Ecto neural progenitor cell (in vitro differentiated cells): ENCODE data around the gene ZNF492.
"Not testable (repeated sequence)": the region's sequence is repeated elsewhere in the genome, so short reads cannot be mapped to it uniquely, and the experiment has no call there.

ENCODE experiments used
- DNase-seq: peaks from one replicate; pipeline ENCODE4 v3.0.0-alpha.2; 2018; ENCODE audit warnings: low spot score

ZNF492 gene

GRCh38 chr19:22617614-22618320, 16.4 kb upstream of the ZNF492 start:
- no peak for DNase-seq

- no peak for DNase-seq
These were observed 14.8 kb upstream of the ZNF492 start for GRCh38 chr19:22619371-22619770.

DNA sequence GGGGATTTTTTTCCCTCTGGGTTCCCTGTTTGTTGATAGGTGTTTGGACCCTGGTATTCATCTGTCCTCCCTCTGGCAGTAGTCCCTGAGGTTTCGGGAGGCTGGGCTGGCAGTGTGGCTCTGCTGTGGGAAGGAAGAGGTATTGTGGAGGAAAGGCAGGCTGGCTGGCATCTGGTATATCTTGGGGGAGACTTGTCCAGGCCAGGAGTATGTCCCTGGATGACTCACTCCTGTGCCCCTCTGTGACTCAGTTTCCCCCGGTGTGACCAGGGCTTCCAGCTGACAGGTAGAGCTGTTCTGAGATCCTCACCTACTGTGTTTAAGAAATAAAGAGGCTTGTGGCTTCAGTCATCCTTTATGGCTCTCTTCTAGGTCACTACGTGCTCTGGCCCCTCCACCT, 14.2 kb upstream of the ZNF492 start:
- no peak for DNase-seq

GRCh38 chr19:22620401-22620800, 13.7 kb upstream of the ZNF492 start:
- DNase-seq = no peak

DNA sequence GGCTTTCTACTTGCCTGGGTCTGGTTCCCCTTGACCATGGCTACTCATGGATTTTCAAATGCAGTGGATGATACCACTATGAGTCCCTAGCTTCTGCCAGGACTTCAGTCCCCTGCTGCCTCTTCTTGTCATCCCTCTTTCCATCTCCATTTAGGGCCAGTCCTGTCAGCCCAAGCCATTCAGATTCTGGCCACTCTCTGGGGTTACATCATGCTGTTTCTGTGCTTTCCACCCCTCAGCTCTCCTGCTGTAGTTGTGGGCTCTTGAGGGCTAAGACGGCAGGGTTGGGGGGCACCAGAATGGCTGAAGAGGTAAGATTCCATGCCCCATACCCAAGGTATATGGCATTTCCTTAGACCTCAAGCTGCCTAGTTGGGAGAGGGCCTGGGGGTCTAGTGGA, 13.2 kb upstream of the ZNF492 start:
- DNase-seq = no peak

GRCh38 chr19:22622020-22622419, 12.1 kb upstream of the ZNF492 start:
- no peak for DNase-seq

GRCh38 chr19:22622901-22623840, 11.0 kb upstream of the ZNF492 start:
- no peak for DNase-seq

GRCh38 chr19:22623841-22624221, 10.3 kb upstream of the ZNF492 start:
- DNase-seq = no peak

DNA sequence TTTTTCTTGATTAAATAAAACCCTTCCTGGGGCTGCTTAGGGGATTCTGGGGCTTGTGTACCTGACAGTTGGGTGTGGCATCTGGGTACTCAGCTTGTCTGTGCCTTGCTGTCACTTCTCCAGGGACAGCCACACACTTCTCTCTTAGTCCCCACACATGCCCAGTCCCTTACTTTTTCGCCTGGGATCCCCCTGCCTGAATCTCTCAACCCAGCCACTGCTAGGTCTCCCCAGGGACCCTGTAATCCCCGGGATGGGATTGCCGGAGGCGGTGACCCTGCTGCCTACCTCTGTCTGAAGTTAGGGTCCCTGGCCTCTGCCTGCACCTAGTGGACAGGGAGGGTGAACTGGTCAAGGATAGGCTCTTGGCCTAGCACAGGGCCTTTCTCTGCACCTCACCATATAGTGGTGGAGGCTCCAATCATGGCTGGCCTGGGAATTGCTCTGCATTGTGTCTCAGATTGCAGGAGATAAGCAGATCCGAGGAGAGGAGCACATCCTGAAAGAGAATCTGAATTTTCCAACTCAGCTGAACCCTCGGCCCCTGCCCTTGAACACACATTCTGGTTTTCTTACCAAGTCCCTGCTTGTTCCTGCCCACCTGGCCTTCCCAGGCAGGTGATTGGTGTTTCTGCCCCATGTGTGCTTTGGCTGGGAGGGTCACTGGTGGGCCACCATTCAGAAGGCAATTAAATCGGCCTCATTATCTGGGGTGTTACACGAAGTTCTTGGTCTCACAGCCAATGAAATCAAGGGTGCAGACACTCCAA, 8.7 kb upstream of the ZNF492 start:
- DNase-seq = no peak

- DNase-seq = no peak
These were observed 6.6 kb upstream of the ZNF492 start for GRCh38 chr19:22627526-22627925.

GRCh38 chr19:22628401-22628800, 5.7 kb upstream of the ZNF492 start:
- DNase-seq = no peak

DNA sequence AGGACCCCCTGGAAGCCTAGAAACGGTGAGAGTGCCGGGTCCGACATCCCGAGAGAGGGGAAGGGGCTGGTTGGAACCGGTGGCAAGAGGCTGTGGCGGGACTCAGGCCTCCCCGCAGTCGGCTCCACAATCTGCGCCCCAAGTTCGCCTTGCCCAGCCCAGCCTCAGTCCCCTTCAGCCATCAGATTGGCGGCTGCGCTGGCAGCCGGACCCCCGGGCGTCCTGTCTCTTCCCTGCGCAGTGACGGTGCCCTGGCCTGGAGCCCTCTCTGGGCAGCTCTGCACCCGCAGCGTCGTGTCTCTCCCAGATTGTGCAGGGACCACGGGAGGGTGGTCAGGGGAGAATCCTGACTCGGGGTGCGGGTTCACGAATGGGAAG, 315 bp downstream of the ZNF492 start:
- no peak for DNase-seq

GRCh38 chr19:22685493-22685892, 51.4 kb downstream of the ZNF492 start:
- not testable (repeated sequence) for DNase-seq

DNA sequence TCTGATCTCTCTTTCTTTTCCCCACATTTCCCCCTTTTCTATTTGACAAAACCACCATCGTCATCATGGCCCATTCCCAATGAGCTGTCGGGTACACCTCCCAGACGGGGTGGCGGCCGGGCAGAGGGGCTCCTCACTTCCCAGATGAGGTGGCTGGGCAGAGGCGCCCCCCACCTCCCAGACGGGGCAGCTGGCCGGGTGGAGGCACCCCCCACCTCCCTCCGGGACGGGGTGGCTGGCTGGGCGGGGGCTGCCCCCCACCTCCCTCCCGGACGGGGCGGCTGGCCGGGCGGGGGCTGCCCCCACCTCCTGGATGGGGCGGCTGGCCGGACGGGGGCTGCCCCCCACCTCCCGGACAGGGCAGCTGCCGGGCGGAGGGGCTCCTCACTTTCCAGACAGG, 68.5 kb downstream of the ZNF492 start:
- not testable (repeated sequence) for DNase-seq

- not testable (repeated sequence) for DNase-seq
These were observed 69.0 kb downstream of the ZNF492 start for GRCh38 chr19:22703096-22703495.

DNA sequence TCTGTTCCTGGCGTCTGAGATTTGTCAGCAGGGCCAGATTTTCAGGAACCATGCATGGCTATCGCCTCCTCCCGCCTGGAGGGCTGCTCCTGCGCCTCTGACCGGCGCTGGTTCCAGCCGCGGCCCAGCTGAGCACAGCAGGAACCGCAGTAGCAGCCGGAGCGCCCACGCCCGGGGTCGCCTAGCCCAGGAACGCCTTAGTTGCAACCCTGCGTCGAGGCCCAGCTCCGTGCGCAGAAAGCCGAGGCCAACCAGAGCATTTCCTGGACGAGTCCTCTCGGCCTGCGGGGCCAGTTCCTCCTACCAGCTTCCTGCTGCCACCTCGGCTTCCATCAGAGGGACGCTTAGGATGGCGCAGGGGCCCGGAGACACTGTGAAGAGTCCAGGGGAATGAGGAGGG, 74.9 kb downstream of the ZNF492 start:
- DNase-seq = no peak
